ENCODE results near the gene OCSTAMP.

OCSTAMP gene

GRCh38 chr20:46507760-46508407 lies 42.6 kb downstream of the OCSTAMP start:
- no peak for DNase-seq

GRCh38 chr20:46505506-46505905 lies 44.9 kb downstream of the OCSTAMP start:
- DNase-seq: no peak

- DNase-seq: no peak
Observed at GRCh38 chr20:46501961-46502360, 48.5 kb downstream of the OCSTAMP start.

- no peak for DNase-seq
Observed at GRCh38 chr20:46501337-46501942, 49.0 kb downstream of the OCSTAMP start.

GRCh38 chr20:46494077-46494476 lies 56.4 kb downstream of the OCSTAMP start:
- no peak for DNase-seq

GRCh38 chr20:46491354-46491753 lies 59.1 kb downstream of the OCSTAMP start:
- no peak for DNase-seq
